OCI-LY7 (cell line): ENCODE results near the gene NACC2. TPM values are rescaled to one million over a fixed set of nuclear protein-coding genes. Genes with fewer than 3 reads are reported as not detected.

Source experiments
- BruUV-seq: library from RNA; stranded (reverse); fragments of 400-500 nt; replicated peaks from 2 replicates; lab custom pipeline; 2021; lab: Mats Ljungman, UMichigan
- CTCF ChIA-PET: fragments of 300-600 bp; sonication (Branson Sonifier 250); formaldehyde crosslinking; loops from one replicate; lab custom pipeline; 2022; ENCODE audit warnings: antibody characterized with exemption; ENCODE audit not compliant: unreplicated experiment; lab: Charles Lee
- POLR2A ChIA-PET: fragments of 300-600 bp; sonication (Branson Sonifier 250); formaldehyde crosslinking; loops from one replicate; lab custom pipeline; 2022; ENCODE audit warnings: antibody characterized with exemption; lab: Charles Lee
- DNase-seq: peaks from one replicate; pipeline ENCODE4 v3.0.0-alpha.2; 2015; ENCODE audit warnings: low spot score
- H2AFZ ChIP-seq: fragments of 200-600 bp; sonication (generic), shearing (Covaris generic); 2 replicates; pipeline ENCODE4 v1.6.1; 2014; ENCODE audit warnings: mild to moderate bottlenecking, antibody characterized with exemption, low read length, moderate library complexity
- H3K27ac ChIP-seq: fragments of 200-600 bp; sonication (generic); 2 replicates; pipeline ENCODE4 v1.5.1; 2014; ENCODE audit warnings: mixed run types, low read depth, mild to moderate bottlenecking, moderate library complexity, low read length, inconsistent platforms; ENCODE audit not compliant: poor library complexity, severe bottlenecking
- H3K36me3 ChIP-seq: fragments of 200-600 bp; sonication (generic); 2 replicates; pipeline ENCODE4 v1.6.1; 2014; ENCODE audit warnings: mild to moderate bottlenecking, antibody characterized with exemption, low read length, moderate library complexity, mixed read lengths; ENCODE audit not compliant: insufficient read depth
- H3K4me1 ChIP-seq: fragments of 200-600 bp; sonication (generic); 2 replicates; pipeline ENCODE4 v1.5.1; 2014; ENCODE audit warnings: mild to moderate bottlenecking, low read length; ENCODE audit not compliant: insufficient read depth, poor library complexity, severe bottlenecking
- H3K4me2 ChIP-seq: fragments of 200-600 bp; sonication (generic); 2 replicates; pipeline ENCODE4 v1.6.1; 2014; ENCODE audit warnings: mild to moderate bottlenecking, low read length
- H3K4me3 ChIP-seq: fragments of 200-600 bp; sonication (generic); 2 replicates; pipeline ENCODE4 v1.5.1; 2014; ENCODE audit warnings: mild to moderate bottlenecking, low read depth, low read length; ENCODE audit not compliant: poor library complexity, severe bottlenecking
- H3K79me2 ChIP-seq: fragments of 200-600 bp; sonication (generic); 2 replicates; pipeline ENCODE4 v1.6.1; 2016; ENCODE audit warnings: low read depth, mild to moderate bottlenecking, low read length, moderate library complexity, mixed read lengths; ENCODE audit not compliant: insufficient read depth
- H3K9me2 ChIP-seq: fragments of 200-600 bp; sonication (generic); 2 replicates; pipeline ENCODE4 v1.6.1; 2016; ENCODE audit warnings: mild to moderate bottlenecking, low read length, mixed read lengths; ENCODE audit not compliant: insufficient read depth
- H3K9me3 ChIP-seq: fragments of 200-600 bp; sonication (generic); 2 replicates; pipeline ENCODE4 v1.6.1; 2014; ENCODE audit warnings: mild to moderate bottlenecking, mixed run types, low read length, mixed read lengths
- H4K20me1 ChIP-seq: fragments of 200-600 bp; sonication (generic); 2 replicates; pipeline ENCODE4 v1.6.1; 2014; ENCODE audit warnings: mild to moderate bottlenecking, antibody characterized with exemption, low read length, moderate library complexity, mixed read lengths; ENCODE audit not compliant: insufficient read depth
- CTCF ChIP-seq: fragments of 200-600 bp; sonication (generic); conservative IDR thresholded peaks from 2 replicates; pipeline ENCODE4 v1.5.1; 2014; ENCODE audit warnings: mild to moderate bottlenecking, antibody characterized with exemption, low read length, moderate library complexity, mixed read lengths
- EZH2phosphoT487 ChIP-seq: fragments of 200-600 bp; sonication (generic); IDR thresholded peaks from 2 replicates; pipeline ENCODE4 v1.6.1; 2018; ENCODE audit warnings: low read depth, borderline replicate concordance, mild to moderate bottlenecking, mixed run types, antibody characterized with exemption, low read length, moderate library complexity, mixed read lengths
- intact Hi-C: fragments of 100-400 bp; cut with micrococcal nuclease; formaldehyde crosslinking; loops from one replicate; pipeline ENCODE4 v1.10.0; 2022; ENCODE audit not compliant: unreplicated experiment
- total RNA-seq, 2 experiments: library from RNA; depleted of rRNA in 1 of 2; stranded (reverse); fragments of >200 nt in 1 of 2; shearing (Covaris generic) in 1 of 2; gene quantifications; 2 replicates each; pipeline ENCODE4 v1.2.3, GENCODE V29; 2014 to 2022

The NACC2 gene
- total RNA-seq, 2 experiments from 2014 or later = 0.38 to 0.72 TPM

GRCh38 chr9:136024696-136025316, 70.3 kb downstream of the NACC2 start:
- no peak overlapping the region for H3K4me2 ChIP-seq
- no peaks in the 10 kb centered on the region for H3K9me2 ChIP-seq
- H3K9me3 ChIP-seq = 0 out of 2 replicates have a peak, but pooled peaks cover 4% of the 10 kb centered on the region
- no TSS peak for BruUV-seq
- H2AFZ ChIP-seq = no peak overlapping the region
- DNase-seq = no peak
- H3K4me3 ChIP-seq = no peak overlapping the region
- ChIA-PET POLR2A (no interaction called here), CTCF (no interaction called here)
- no peaks in the 10 kb centered on the region for H3K79me2 ChIP-seq
- H4K20me1 ChIP-seq = no peaks in the 10 kb centered on the region
- no peaks in the 10 kb centered on the region for H3K4me1 ChIP-seq
- H3K27ac ChIP-seq = no peak overlapping the region
- TF ChIP-seq CTCF (no peak), EZH2phosphoT487 (no peak)
- intact Hi-C loops = no loop called here
- no peaks in the 10 kb centered on the region for H3K36me3 ChIP-seq

- Histone ChIP-seq H4K20me1 (no peaks in the 10 kb centered on the region), H3K4me3 (no peak overlapping the region), H2AFZ (no peak overlapping the region), H3K4me2 (no peak overlapping the region), H3K27ac (no peak overlapping the region), H3K4me1 (no peaks in the 10 kb centered on the region), H3K9me2 (no peaks in the 10 kb centered on the region), H3K36me3 (no peaks in the 10 kb centered on the region), H3K79me2 (no peaks in the 10 kb centered on the region), H3K9me3 (0 out of 2 replicates have a peak, but pooled peaks cover 4% of the 10 kb centered on the region)
- ChIA-PET POLR2A (interaction anchor here (0.6 kb wide), 1 partner anchor 923 kb away, joined by 3 read pairs; no protein-coding TSS in a partner anchor), CTCF (no interaction called here)
- no TSS peak for BruUV-seq
- no peak for TF ChIP-seq EZH2phosphoT487
- TF ChIP-seq CTCF = no peak
- no peak for DNase-seq
- intact Hi-C loops = no loop called here
Observed at GRCh38 chr9:136024286-136024685, 70.8 kb downstream of the NACC2 start.
